ENCODE data around the gene UGGT2.
"Not testable (repeated sequence)": the region's sequence is repeated elsewhere in the genome, so short reads cannot be mapped to it uniquely, and the experiment has no call there.

The UGGT2 gene

GRCh38 chr13:95957331-95957730, 95.9 kb downstream of the UGGT2 start:
- no peak for DNase-seq (ENCODE audit: low read depth)

GRCh38 chr13:95956589-95957148, 96.5 kb downstream of the UGGT2 start:
- no peak for DNase-seq (ENCODE audit: low read depth)

- no peak for DNase-seq (ENCODE audit: low read depth)
These were observed 97.5 kb downstream of the UGGT2 start for GRCh38 chr13:95955719-95956118.

- DNase-seq (ENCODE audit: low read depth) = no peak
These were observed 97.9 kb downstream of the UGGT2 start for GRCh38 chr13:95955255-95955654.

GRCh38 chr13:95954266-95954665, 98.9 kb downstream of the UGGT2 start:
- no peak for DNase-seq (ENCODE audit: low read depth)

GRCh38 chr13:95950103-95950502, 103.1 kb downstream of the UGGT2 start:
- DNase-seq (ENCODE audit: low read depth) = no peak

- no peak for DNase-seq (ENCODE audit: low read depth)
These were observed 104.5 kb downstream of the UGGT2 start for GRCh38 chr13:95948656-95949055.

GRCh38 chr13:95937714-95938320, 115.4 kb downstream of the UGGT2 start:
- no peak for DNase-seq (ENCODE audit: low read depth)

- no peak for DNase-seq (ENCODE audit: low read depth)
These were observed 121.7 kb downstream of the UGGT2 start for GRCh38 chr13:95931300-95932025.

- DNase-seq (ENCODE audit: low read depth) = no peak
These were observed 123.8 kb downstream of the UGGT2 start for GRCh38 chr13:95929430-95929829.

GRCh38 chr13:95928367-95928906, 124.8 kb downstream of the UGGT2 start:
- not testable (repeated sequence) for DNase-seq (ENCODE audit: low read depth)

GRCh38 chr13:95926231-95926630, 127.0 kb downstream of the UGGT2 start:
- DNase-seq (ENCODE audit: low read depth) = no peak

GRCh38 chr13:95924389-95924994, 128.7 kb downstream of the UGGT2 start:
- DNase-seq (ENCODE audit: low read depth) = no peak

- no peak for DNase-seq (ENCODE audit: low read depth)
These were observed 131.7 kb downstream of the UGGT2 start for GRCh38 chr13:95921485-95921884.

- DNase-seq (ENCODE audit: low read depth) = no peak
These were observed 132.7 kb downstream of the UGGT2 start for GRCh38 chr13:95920485-95920884.

GRCh38 chr13:95918860-95919259, 134.3 kb downstream of the UGGT2 start:
- DNase-seq (ENCODE audit: low read depth) = no peak

- DNase-seq (ENCODE audit: low read depth) = no peak
These were observed 138.2 kb downstream of the UGGT2 start for GRCh38 chr13:95914991-95915501.

- no peak for DNase-seq (ENCODE audit: low read depth)
These were observed 146.2 kb downstream of the UGGT2 start for GRCh38 chr13:95906999-95907398.

GRCh38 chr13:95903569-95903968, 149.6 kb downstream of the UGGT2 start:
- no peak for DNase-seq (ENCODE audit: low read depth)

- DNase-seq (ENCODE audit: low read depth) = no peak
These were observed 150.5 kb downstream of the UGGT2 start for GRCh38 chr13:95902741-95903140.

GRCh38 chr13:95898256-95898655, 154.9 kb downstream of the UGGT2 start:
- DNase-seq (ENCODE audit: low read depth) = no peak

- DNase-seq (ENCODE audit: low read depth) = no peak
These were observed 156.9 kb downstream of the UGGT2 start for GRCh38 chr13:95896301-95896700.

- DNase-seq (ENCODE audit: low read depth) = no peak
These were observed 159.3 kb downstream of the UGGT2 start for GRCh38 chr13:95893861-95894260.

Data from activated T-helper 9 cell treated with anti-CD3 and anti-CD28 coated beads, Interleukin-2, amount 50 U/mL, for 16 hours (primary cell).